ENCODE results near the gene ITIH4. TPM values are rescaled to one million over a fixed set of nuclear protein-coding genes. Genes with fewer than 3 reads are reported as not detected.

The ITIH4 gene
- total and polyA plus RNA-seq, 9 of the 15 experiments (the other 6 are each of a cell fraction or from before 2014, with no cell fraction given) = 0.09 to 0.62 (median 0.20) TPM; not detected in 6

DNA sequence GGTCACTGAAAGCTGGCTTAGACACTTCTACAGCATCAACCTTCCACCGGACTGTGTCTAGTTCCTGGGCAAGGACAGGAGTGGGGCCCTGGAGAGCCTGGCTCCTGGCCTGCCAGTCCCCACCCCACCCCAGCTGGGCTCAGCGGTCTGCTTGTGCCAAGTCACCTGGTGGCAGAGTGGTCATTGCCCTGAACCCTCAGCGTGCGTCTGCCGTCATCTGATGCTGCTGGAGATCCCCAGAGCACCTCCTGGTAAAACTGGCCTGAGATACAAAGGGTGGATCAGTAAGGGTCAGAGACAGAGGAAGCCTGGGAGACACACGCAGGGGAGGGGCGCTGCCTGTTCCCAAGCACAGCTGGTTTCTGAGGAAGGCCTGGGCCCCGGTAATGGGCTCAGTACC lies 16.7 kb downstream of the ITIH4 start:
- H3K4me2 ChIP-seq (ENCODE audit: insufficient read depth, low read length) = no peak overlapping the region
- peaks cover 0 to 60% of the 10 kb centered on the region in 2 experiments; a peak in 4 of 5 replicates for H3K27me3 ChIP-seq (ENCODE audit: control insufficient read depth in 2 of 2, insufficient read depth in 2 of 2, low read length in 2 of 2)
- no peak overlapping the region for H3K27ac ChIP-seq (ENCODE audit: extremely low read depth, low read depth, low read length)
- peaks cover 0 to 5% of the 10 kb centered on the region in 2 experiments; a peak in 1 of 5 replicates for H3K4me1 ChIP-seq (replicated peaks in 1 of 2; ENCODE audit: control insufficient read depth in 2 of 2, insufficient read depth in 2 of 2, low read length in 2 of 2)
- no peaks in the 10 kb centered on the region for H3K9me3 ChIP-seq (replicated peaks; ENCODE audit: control insufficient read depth, insufficient read depth, low read depth, low read length)
- H3K4me3 ChIP-seq = no peak overlapping the region
- ATAC-seq (no peak), DNase-seq (ENCODE audit: extremely low read depth in 1 of 4, low spot score in 3 of 4) (no peak), FAIRE-seq (no peak)
- H3K9me1 ChIP-seq (ENCODE audit: control insufficient read depth, insufficient read depth, low read length) = no peaks in the 10 kb centered on the region
- no peaks in the 10 kb centered on the region for H4K20me1 ChIP-seq (replicated peaks; ENCODE audit: control insufficient read depth, insufficient read depth, low read length)
- in situ Hi-C loops (cut with MboI) (no loop called here), intact Hi-C loops (cut with micrococcal nuclease) (no loop called here)
- no peak overlapping the region for H2AFZ ChIP-seq (ENCODE audit: low read depth, low read length)
- BruUV-seq (replicated peaks) = no TSS peak
- 2% methylated on average over 7 of the region's 8 CpGs for WGBS (ENCODE audit: insufficient coverage, low coverage, missing lambda C conversion rate)
- no peaks in the 10 kb centered on the region for H3K36me3 ChIP-seq (ENCODE audit: control insufficient read depth, insufficient read depth, low read length)
- POLR2A ChIA-PET = no interaction called here
- CTCF ChIA-PET (ENCODE audit: low intra/inter-chr PET ratio) = no interaction called here
- no peak overlapping the region for H3K9ac ChIP-seq (ENCODE audit: insufficient read depth in 1 of 2, low read depth in 2 of 2, low read length in 2 of 2)
- TF ChIP-seq CHD1 (IDR thresholded peaks at IDR 0.05; ENCODE audit: low read length) = no peak
- TF ChIP-seq, protein P1, sequence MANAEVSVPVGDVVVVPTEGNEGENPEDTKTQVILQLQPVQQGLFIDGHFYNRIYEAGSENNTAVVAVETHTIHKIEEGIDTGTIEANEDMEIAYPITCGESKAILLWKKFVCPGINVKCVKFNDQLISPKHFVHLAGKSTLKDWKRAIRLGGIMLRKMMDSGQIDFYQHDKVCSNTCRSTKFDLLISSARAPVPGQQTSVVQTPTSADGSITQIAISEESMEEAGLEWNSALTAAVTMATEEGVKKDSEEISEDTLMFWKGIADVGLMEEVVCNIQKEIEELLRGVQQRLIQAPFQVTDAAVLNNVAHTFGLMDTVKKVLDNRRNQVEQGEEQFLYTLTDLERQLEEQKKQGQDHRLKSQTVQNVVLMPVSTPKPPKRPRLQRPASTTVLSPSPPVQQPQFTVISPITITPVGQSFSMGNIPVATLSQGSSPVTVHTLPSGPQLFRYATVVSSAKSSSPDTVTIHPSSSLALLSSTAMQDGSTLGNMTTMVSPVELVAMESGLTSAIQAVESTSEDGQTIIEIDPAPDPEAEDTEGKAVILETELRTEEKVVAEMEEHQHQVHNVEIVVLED (CRISPR knock-in tag; IDR thresholded peaks at IDR 0.05) = no peak
- no peaks in the 10 kb centered on the region for H3K79me2 ChIP-seq (ENCODE audit: control insufficient read depth, insufficient read depth, low read length)

DNA sequence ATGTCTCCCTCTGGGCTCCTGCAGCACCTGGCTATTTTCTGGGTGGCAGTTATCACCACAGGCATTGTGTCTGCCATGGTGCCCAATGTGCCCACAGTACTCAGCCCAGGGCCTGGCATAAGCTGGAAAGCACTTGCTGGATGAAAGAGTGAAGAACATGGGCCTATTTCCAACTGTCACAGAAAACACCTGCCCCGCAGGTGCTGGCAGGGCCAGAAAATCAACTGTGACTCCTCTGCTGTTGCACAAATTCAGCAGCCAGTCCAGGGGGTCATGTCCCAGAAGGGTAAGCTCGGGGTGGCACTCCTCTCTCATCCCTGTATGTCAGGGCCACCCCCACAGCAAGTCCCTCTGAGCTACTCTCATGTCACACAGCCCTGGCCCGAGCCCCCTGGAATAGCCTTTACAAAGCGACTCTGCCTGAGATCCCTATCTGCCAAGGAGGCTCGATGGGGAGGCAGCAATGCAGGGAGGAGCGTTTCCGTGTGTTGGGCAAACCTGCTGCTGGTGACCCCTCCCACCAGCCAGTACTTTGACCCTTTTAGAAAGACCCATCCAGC lies 18.9 kb downstream of the ITIH4 start:
- BruUV-seq (replicated peaks) = no TSS peak
- POLR2A ChIA-PET = interaction anchor here (0.6 kb wide), 1 partner anchor 15 kb away, joined by 3 read pairs; no protein-coding TSS in a partner anchor
- Histone ChIP-seq H3K9ac (ENCODE audit: insufficient read depth in 1 of 2, low read depth in 2 of 2, low read length in 2 of 2) (no peak overlapping the region), H2AFZ (ENCODE audit: low read depth, low read length) (no peak overlapping the region), H3K79me2 (ENCODE audit: control insufficient read depth, insufficient read depth, low read length) (no peaks in the 10 kb centered on the region), H3K4me1 (replicated peaks in 1 of 2; ENCODE audit: control insufficient read depth in 2 of 2, insufficient read depth in 2 of 2, low read length in 2 of 2) (no peaks in the 10 kb centered on the region), H3K9me1 (ENCODE audit: control insufficient read depth, insufficient read depth, low read length) (no peaks in the 10 kb centered on the region), H3K27ac (ENCODE audit: extremely low read depth, low read depth, low read length) (no peak overlapping the region), H3K9me3 (replicated peaks; ENCODE audit: control insufficient read depth, insufficient read depth, low read depth, low read length) (no peaks in the 10 kb centered on the region), H3K4me2 (ENCODE audit: insufficient read depth, low read length) (no peak overlapping the region), H3K4me3 (no peak overlapping the region), H3K27me3 (ENCODE audit: control insufficient read depth in 2 of 2, insufficient read depth in 2 of 2, low read length in 2 of 2) (peaks cover 0 to 38% of the 10 kb centered on the region in 2 experiments; a peak in 3 of 5 replicates), H3K36me3 (ENCODE audit: control insufficient read depth, insufficient read depth, low read length) (no peaks in the 10 kb centered on the region), H4K20me1 (replicated peaks; ENCODE audit: control insufficient read depth, insufficient read depth, low read length) (no peaks in the 10 kb centered on the region)
- intact Hi-C loops (cut with micrococcal nuclease) (no loop called here), in situ Hi-C loops (cut with MboI) (no loop called here)
- FAIRE-seq (no peak), DNase-seq (ENCODE audit: extremely low read depth in 1 of 4, low spot score in 3 of 4) (no peak), ATAC-seq (no peak)
- CTCF ChIA-PET (ENCODE audit: low intra/inter-chr PET ratio) = no interaction called here
- TF ChIP-seq, protein P2, sequence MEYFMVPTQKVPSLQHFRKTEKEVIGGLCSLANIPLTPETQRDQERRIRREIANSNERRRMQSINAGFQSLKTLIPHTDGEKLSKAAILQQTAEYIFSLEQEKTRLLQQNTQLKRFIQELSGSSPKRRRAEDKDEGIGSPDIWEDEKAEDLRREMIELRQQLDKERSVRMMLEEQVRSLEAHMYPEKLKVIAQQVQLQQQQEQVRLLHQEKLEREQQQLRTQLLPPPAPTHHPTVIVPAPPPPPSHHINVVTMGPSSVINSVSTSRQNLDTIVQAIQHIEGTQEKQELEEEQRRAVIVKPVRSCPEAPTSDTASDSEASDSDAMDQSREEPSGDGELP (CRISPR knock-in tag; IDR thresholded peaks at IDR 0.05; ENCODE audit: borderline replicate concordance) = no peak
- TF ChIP-seq, protein P3, sequence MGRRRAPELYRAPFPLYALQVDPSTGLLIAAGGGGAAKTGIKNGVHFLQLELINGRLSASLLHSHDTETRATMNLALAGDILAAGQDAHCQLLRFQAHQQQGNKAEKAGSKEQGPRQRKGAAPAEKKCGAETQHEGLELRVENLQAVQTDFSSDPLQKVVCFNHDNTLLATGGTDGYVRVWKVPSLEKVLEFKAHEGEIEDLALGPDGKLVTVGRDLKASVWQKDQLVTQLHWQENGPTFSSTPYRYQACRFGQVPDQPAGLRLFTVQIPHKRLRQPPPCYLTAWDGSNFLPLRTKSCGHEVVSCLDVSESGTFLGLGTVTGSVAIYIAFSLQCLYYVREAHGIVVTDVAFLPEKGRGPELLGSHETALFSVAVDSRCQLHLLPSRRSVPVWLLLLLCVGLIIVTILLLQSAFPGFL (CRISPR knock-in tag; IDR thresholded peaks at IDR 0.05) = no peak
- TF ChIP-seq HOXB6 (CRISPR knock-in tag; IDR thresholded peaks at IDR 0.05; ENCODE audit: borderline replicate concordance) (no peak), HNRNPH1 (optimal IDR thresholded peaks at IDR 0.05; ENCODE audit: low read depth, low read length) (no peak), MIER1 (IDR thresholded peaks at IDR 0.05; ENCODE audit: low read depth) (no peak)
- TF ChIP-seq, protein P4, sequence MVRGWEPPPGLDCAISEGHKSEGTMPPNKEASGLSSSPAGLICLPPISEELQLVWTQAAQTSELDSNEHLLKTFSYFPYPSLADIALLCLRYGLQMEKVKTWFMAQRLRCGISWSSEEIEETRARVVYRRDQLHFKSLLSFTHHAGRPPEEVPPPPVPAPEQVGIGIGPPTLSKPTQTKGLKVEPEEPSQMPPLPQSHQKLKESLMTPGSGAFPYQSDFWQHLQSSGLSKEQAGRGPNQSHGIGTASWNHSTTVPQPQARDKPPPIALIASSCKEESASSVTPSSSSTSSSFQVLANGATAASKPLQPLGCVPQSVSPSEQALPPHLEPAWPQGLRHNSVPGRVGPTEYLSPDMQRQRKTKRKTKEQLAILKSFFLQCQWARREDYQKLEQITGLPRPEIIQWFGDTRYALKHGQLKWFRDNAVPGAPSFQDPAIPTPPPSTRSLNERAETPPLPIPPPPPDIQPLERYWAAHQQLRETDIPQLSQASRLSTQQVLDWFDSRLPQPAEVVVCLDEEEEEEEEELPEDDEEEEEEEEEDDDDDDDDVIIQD (CRISPR knock-in tag; IDR thresholded peaks at IDR 0.05) = no peak
- 3% methylated on average over 6 of the region's 7 CpGs for WGBS (ENCODE audit: insufficient coverage, low coverage, missing lambda C conversion rate)

Data from K562 (cell line).